ENCODE measurements around the gene PIGU. TPM values are rescaled to one million over a fixed set of nuclear protein-coding genes. Genes with fewer than 3 reads are reported as not detected.
"Not testable (repeated sequence)": the region's sequence is repeated elsewhere in the genome, so short reads cannot be mapped to it uniquely, and the experiment has no call there.

PIGU gene
- total and polyA plus RNA-seq, 2 donors (not counting 3 experiments of a cell fraction or from before 2014, with no cell fraction given) = 20.3 to 81.8 TPM

DNA sequence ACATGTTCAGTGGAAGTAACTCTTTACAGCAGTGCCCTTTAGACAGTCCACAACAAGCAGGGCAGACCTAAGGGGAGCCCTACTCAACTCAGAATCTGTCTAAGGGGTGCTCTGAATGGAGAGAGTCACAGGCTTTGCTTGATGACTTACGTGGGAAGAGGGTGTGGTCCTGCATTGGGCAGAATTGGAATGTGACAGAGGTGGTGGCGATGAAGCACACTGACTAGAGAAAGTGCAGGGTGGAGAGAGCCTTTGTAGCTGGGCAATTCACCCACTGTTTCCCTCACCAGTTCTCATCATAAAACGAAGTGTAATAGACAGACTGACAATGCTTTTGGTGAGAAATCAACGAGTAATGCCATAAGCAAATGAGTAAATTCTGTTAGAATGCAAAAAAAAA lies 38.5 kb upstream of the PIGU start:
- no peaks in the 10 kb centered on the region for H4K20me1 ChIP-seq (replicated peaks; ENCODE audit: control insufficient read depth, extremely low read depth, insufficient read depth, low read length)
- H3K36me3 ChIP-seq (ENCODE audit: control insufficient read depth in 2 of 2, extremely low read depth in 1 of 2, insufficient read depth in 2 of 2, low read length in 2 of 2) = peaks cover 0 to 8% of the 10 kb centered on the region in 2 experiments
- peaks cover 15% of the 10 kb centered on the region for H3K4me1 ChIP-seq (ENCODE audit: control insufficient read depth, extremely low read depth, insufficient read depth, low read length)
- no peak for FAIRE-seq
- no peak overlapping the region for H3K9ac ChIP-seq (replicated peaks; ENCODE audit: extremely low read depth, insufficient read depth, low read length)
- no TSS peak for BruUV-seq (replicated peaks)
- H3K4me3 ChIP-seq (replicated peaks in 1 of 3; ENCODE audit: insufficient read depth in 1 of 3, low read depth in 1 of 3, low read length in 3 of 3) = no peak overlapping the region
- no peak for TF ChIP-seq POLR2A (IDR thresholded peaks at IDR 0.05; ENCODE audit: low read depth, low read length)
- no peak overlapping the region for H2AFZ ChIP-seq (ENCODE audit: low read depth, low read length)
- H3K79me2 ChIP-seq (ENCODE audit: control insufficient read depth, insufficient read depth, low read length) = no peaks in the 10 kb centered on the region
- no peaks in the 10 kb centered on the region for H3K27me3 ChIP-seq (ENCODE audit: control insufficient read depth in 2 of 2, insufficient read depth in 2 of 2, low read length in 2 of 2)
- dilution Hi-C loops (cut with MboI; ENCODE audit: extremely low pct_ligation_motif_present, low sequenced_read_pairs) (no loop called here), intact Hi-C loops (cut with micrococcal nuclease) (no loop called here)
- no peak for DNase-seq (ENCODE audit: low read depth, low spot score)
- ChIA-PET CTCF (interaction anchor here (1.1 kb wide), 1 partner anchor 54 kb away, joined by 3 read pairs; no protein-coding TSS in a partner anchor), POLR2A (no interaction called here)
- H3K9me3 ChIP-seq (replicated peaks; ENCODE audit: control insufficient read depth, insufficient read depth, low read length) = no peaks in the 10 kb centered on the region
- H3K9me1 ChIP-seq (replicated peaks; ENCODE audit: control insufficient read depth, extremely low read depth, insufficient read depth, low read length) = no peaks in the 10 kb centered on the region
- no peak overlapping the region for H3K27ac ChIP-seq (ENCODE audit: insufficient read depth, low read depth, low read length)
- no peak overlapping the region for H3K4me2 ChIP-seq (ENCODE audit: insufficient read depth, low read length)

DNA sequence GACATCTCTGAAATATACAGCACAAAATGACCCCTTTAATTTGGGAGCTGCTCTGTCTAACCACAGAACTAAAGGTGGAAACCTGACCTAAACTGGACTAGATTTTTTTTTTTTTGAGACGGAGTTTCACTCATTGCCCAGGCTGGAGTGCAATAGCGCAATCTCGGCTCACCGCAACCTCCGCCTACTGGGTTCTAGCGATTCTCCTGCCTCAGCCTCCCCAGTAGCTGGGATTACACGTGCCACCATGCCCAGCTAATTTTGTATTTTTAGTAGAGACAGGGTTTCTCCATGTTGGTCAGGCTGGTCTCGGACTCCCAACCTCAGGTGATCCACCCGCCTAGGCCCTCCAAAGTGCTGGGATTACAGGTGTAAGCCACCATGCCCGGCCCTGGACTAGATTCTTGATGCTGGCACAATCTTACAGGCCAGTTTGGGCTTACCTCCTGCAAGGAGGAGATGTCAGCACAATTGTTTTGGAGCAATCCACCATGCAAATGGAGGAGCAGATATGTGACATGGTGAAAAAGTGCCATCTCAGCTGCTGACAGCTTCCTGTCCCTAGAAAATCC lies 37.1 kb upstream of the PIGU start:
- dilution Hi-C loops (cut with MboI; ENCODE audit: extremely low pct_ligation_motif_present, low sequenced_read_pairs); BruUV-seq (replicated peaks); H3K4me3 ChIP-seq (replicated peaks in 1 of 3; ENCODE audit: insufficient read depth in 1 of 3, low read depth in 1 of 3, low read length in 3 of 3); H3K36me3 ChIP-seq (ENCODE audit: control insufficient read depth in 2 of 2, extremely low read depth in 1 of 2, insufficient read depth in 2 of 2, low read length in 2 of 2); H4K20me1 ChIP-seq (replicated peaks; ENCODE audit: control insufficient read depth, extremely low read depth, insufficient read depth, low read length); H3K9me3 ChIP-seq (replicated peaks; ENCODE audit: control insufficient read depth, insufficient read depth, low read length); H3K9ac ChIP-seq (replicated peaks; ENCODE audit: extremely low read depth, insufficient read depth, low read length); H3K9me1 ChIP-seq (replicated peaks; ENCODE audit: control insufficient read depth, extremely low read depth, insufficient read depth, low read length); H3K4me2 ChIP-seq (ENCODE audit: insufficient read depth, low read length); POLR2A ChIA-PET; H2AFZ ChIP-seq (ENCODE audit: low read depth, low read length); H3K27me3 ChIP-seq (ENCODE audit: control insufficient read depth in 2 of 2, insufficient read depth in 2 of 2, low read length in 2 of 2); FAIRE-seq; H3K27ac ChIP-seq (ENCODE audit: insufficient read depth, low read depth, low read length); DNase-seq (ENCODE audit: low read depth, low spot score); H3K79me2 ChIP-seq (ENCODE audit: control insufficient read depth, insufficient read depth, low read length): not testable (repeated sequence)
- peaks cover 21% of the 10 kb centered on the region for H3K4me1 ChIP-seq (ENCODE audit: control insufficient read depth, extremely low read depth, insufficient read depth, low read length)
- TF ChIP-seq POLR2A (IDR thresholded peaks at IDR 0.05; ENCODE audit: low read depth, low read length) = peak; percentile 32
- CTCF ChIA-PET = interaction anchor here (0.9 to 2.0 kb wide), 7 partner anchors 10 to 401 kb away, joined by 3 to 9 read pairs (median 6); partner anchors contain the start of gene TP53INP2
- intact Hi-C loops (cut with micrococcal nuclease) = loop anchor here (1.0 kb wide), 1 partner anchor 135 kb away; no protein-coding TSS in a partner anchor

Data from endothelial cell of umbilical vein (primary cell).